KBM-7 (cell line): ENCODE data around the gene MFSD8.
"Not testable (repeated sequence)": the region's sequence is repeated elsewhere in the genome, so short reads cannot be mapped to it uniquely, and the experiment has no call there.

Source experiments
- DNase-seq: peaks from one replicate; pipeline ENCODE4 v3.0.0-alpha.2; 2015
- in situ Hi-C: fragments of 300-500 bp; cut with MboI; formaldehyde crosslinking; loops from 2 replicates; pipeline ENCODE4 v1.14.3; 2020; ENCODE audit warnings: low sequenced_read_pairs, low pct_unique_long_range_greater_than_20kb, mixed read lengths

MFSD8 gene

GRCh38 chr4:127965062-127965802 lies at the start of gene MFSD8, which contains the start of gene ABHD18:
Gene MFSD8, minus strand, starts transcription at chr4:127965173. Its CDS starts 40 bp downstream, at chr4:127965133.
Gene ABHD18, plus strand, starts transcription at chr4:127965406. Its CDS starts 17,550 bp downstream, at chr4:127982956.
- in situ Hi-C loops, result no loop called here
- DNase-seq, result peak; percentile 98

GRCh38 chr4:128009428-128009827 lies 44.5 kb upstream of the MFSD8 start:
- in situ Hi-C loops, result no loop called here
- no peak for DNase-seq

GRCh38 chr4:128006592-128006991 lies 41.6 kb upstream of the MFSD8 start:
- in situ Hi-C loops, result no loop called here
- DNase-seq, result no peak

GRCh38 chr4:127997534-127998388 lies 32.8 kb upstream of the MFSD8 start:
- DNase-seq, result no peak

GRCh38 chr4:127996521-127996920 lies 31.5 kb upstream of the MFSD8 start:
- in situ Hi-C loops, DNase-seq: not testable (repeated sequence)

More at GRCh38 chr4:127997534-127998388, 32.8 kb upstream of the MFSD8 start:
- in situ Hi-C loops, result no loop called here

- DNase-seq, result no peak
- in situ Hi-C loops, result no loop called here
These were observed 30.8 kb upstream of the MFSD8 start for GRCh38 chr4:127995776-127996175.

- peak; percentile 11 for DNase-seq
- in situ Hi-C loops, result no loop called here
These were observed 28.2 kb upstream of the MFSD8 start for GRCh38 chr4:127993151-127993550.

- DNase-seq, result peak; percentile 77
- in situ Hi-C loops, result no loop called here
These were observed 23.7 kb upstream of the MFSD8 start for GRCh38 chr4:127988638-127989037.

- in situ Hi-C loops, result no loop called here
- DNase-seq, result no peak
These were observed 21.0 kb upstream of the MFSD8 start for GRCh38 chr4:127985989-127986388.

GRCh38 chr4:127982445-127982844 lies 17.5 kb upstream of the MFSD8 start:
- in situ Hi-C loops, result no loop called here
- DNase-seq, result no peak

- no peak for DNase-seq
- in situ Hi-C loops, result no loop called here
These were observed 14.0 kb upstream of the MFSD8 start for GRCh38 chr4:127978930-127979329.

GRCh38 chr4:127975121-127975770 lies 10.3 kb upstream of the MFSD8 start:
- peak; percentile 7 for DNase-seq

GRCh38 chr4:127970925-127971324 lies 6.0 kb upstream of the MFSD8 start:
- in situ Hi-C loops, DNase-seq: not testable (repeated sequence)

More at GRCh38 chr4:127975121-127975770, 10.3 kb upstream of the MFSD8 start:
- in situ Hi-C loops, result no loop called here

- in situ Hi-C loops, result no loop called here
- no peak for DNase-seq
These were observed 3.6 kb upstream of the MFSD8 start for GRCh38 chr4:127968586-127968985.

GRCh38 chr4:127967141-127967775 lies 2.3 kb upstream of the MFSD8 start:
- in situ Hi-C loops, result no loop called here

GRCh38 chr4:127965803-127966175 lies 816 bp upstream of the MFSD8 start:
- in situ Hi-C loops, result no loop called here
- no peak for DNase-seq

More at GRCh38 chr4:127967141-127967775, 2.3 kb upstream of the MFSD8 start:
- DNase-seq, result no peak

- in situ Hi-C loops, DNase-seq: not testable (repeated sequence)
These were observed 429 bp downstream of the MFSD8 start for GRCh38 chr4:127964426-127965061.

- DNase-seq, in situ Hi-C loops: not testable (repeated sequence)
These were observed 1.2 kb downstream of the MFSD8 start for GRCh38 chr4:127963633-127964398.
